HepG2 (cell line): Measurements from ENCODE around the gene SCYL1. TPM values are rescaled to one million over a fixed set of nuclear protein-coding genes. Genes with fewer than 3 reads are reported as not detected.

ENCODE experiments used
- ARHGAP35 ChIP-seq: sonication (generic); formaldehyde crosslinking; IDR thresholded peaks from 2 replicates; pipeline ENCODE4 v1.9.0; 2022; ENCODE audit warnings: mild to moderate bottlenecking, inconsistent platforms, moderate library complexity, missing genetic modification reagents, borderline replicate concordance
- NBN ChIP-seq: fragments of 450-650 bp; conservative IDR thresholded peaks from 2 replicates; pipeline ENCODE4 v1.6.1; 2017
- NFIB ChIP-seq: sonication (generic); formaldehyde crosslinking; IDR thresholded peaks from 2 replicates; pipeline ENCODE4 v1.9.0; 2021; ENCODE audit warnings: missing genetic modification reagents, mild to moderate bottlenecking, borderline replicate concordance
- NKX3-1 ChIP-seq: sonication (generic); formaldehyde crosslinking; IDR thresholded peaks from 2 replicates; pipeline ENCODE4 v1.5.0; 2020; ENCODE audit warnings: missing genetic modification reagents
- RERE ChIP-seq: IDR thresholded peaks from 2 replicates; pipeline ENCODE4 v1.6.1; 2016; ENCODE audit warnings: low read depth, missing genetic modification reagents, missing compliant biosample characterization
- SRF ChIP-seq: IDR thresholded peaks from 2 replicates; pipeline ENCODE4 v1.6.1; 2011; ENCODE audit warnings: mild to moderate bottlenecking, low read depth, low read length, moderate library complexity
- TBX3 ChIP-seq: fragments of 450-650 bp; IDR thresholded peaks from 2 replicates; pipeline ENCODE4 v1.6.1; 2017; ENCODE audit warnings: antibody characterized with exemption, mild to moderate bottlenecking, inconsistent platforms, borderline replicate concordance
- ZBTB4 ChIP-seq: sonication (generic); formaldehyde crosslinking; IDR thresholded peaks from 2 replicates; pipeline ENCODE4 v1.4.0; 2020; ENCODE audit warnings: missing genetic modification reagents, mild to moderate bottlenecking, borderline replicate concordance
- ZC3H4 ChIP-seq: sonication (generic); formaldehyde crosslinking; IDR thresholded peaks from 2 replicates; pipeline ENCODE4 v1.4.0; 2020; ENCODE audit warnings: missing genetic modification reagents, borderline replicate concordance
- ZNF333 ChIP-seq: sonication (generic); formaldehyde crosslinking; IDR thresholded peaks from 2 replicates; pipeline ENCODE4 v1.4.0; 2020; ENCODE audit warnings: mild to moderate bottlenecking, missing genetic modification reagents, borderline replicate concordance
- ZNF790 ChIP-seq: sonication (generic); formaldehyde crosslinking; IDR thresholded peaks from 2 replicates; pipeline ENCODE4 v1.8.0; 2022; ENCODE audit warnings: missing genetic modification reagents, mild to moderate bottlenecking, borderline replicate concordance
- ZNF839 ChIP-seq: sonication (generic); formaldehyde crosslinking; IDR thresholded peaks from 2 replicates; pipeline ENCODE4 v1.4.0; 2020; ENCODE audit warnings: missing genetic modification reagents, mild to moderate bottlenecking, borderline replicate concordance
- polyA plus RNA-seq, 8 experiments: library from polyadenylated mRNA; depleted of rRNA in 3 of 8; stranded (reverse) in 7 of 8; unstranded in 1 of 8; fragments of >200 nt; fragmentation: Illumina TruSeq in 4 of 8; extraction: Trizol in 4 of 8; gene quantifications; 2 replicates each; pipeline versions ENCODE4 v1.2.1 to v1.2.3, GENCODE V29; 2011 to 2016; ENCODE audit warnings: low read depth in 4 of 8, missing spikeins in 1 of 8, mixed read lengths in 1 of 8; ENCODE audit not compliant: insufficient read depth in 1 of 8
- total RNA-seq, 5 experiments: library from RNA; depleted of rRNA; stranded (reverse); fragments of >200 nt; fragmentation: Illumina TruSeq; extraction: Trizol; gene quantifications; 2 replicates each; pipeline ENCODE4 v1.2.3, GENCODE V29; 2016; ENCODE audit warnings: low read depth in 1 of 5
- TF ChIP-seq, protein P1 (sequence below): sonication (generic); formaldehyde crosslinking; IDR thresholded peaks from 2 replicates; pipeline ENCODE4 v1.9.0; 2021; ENCODE audit warnings: missing genetic modification reagents, mild to moderate bottlenecking, borderline replicate concordance
- TF ChIP-seq, protein P2 (sequence below): sonication (generic); formaldehyde crosslinking; IDR thresholded peaks from 2 replicates; pipeline ENCODE4 v1.4.0; 2020; ENCODE audit warnings: mild to moderate bottlenecking, missing genetic modification reagents

SCYL1 gene
- total and polyA plus RNA-seq, 2 of the 13 experiments (the other 11 are each of a cell fraction or from before 2014, with no cell fraction given): 65.9 to 103 TPM

GRCh38 chr11:65477149-65477965 lies 47.5 kb upstream of the SCYL1 start (continued):
- peak; percentile 69 for TF ChIP-seq ZBTB4 (CRISPR knock-in tag)
- TF ChIP-seq ZNF790 (CRISPR knock-in tag): peak; percentile 73; the same call in 1 of the 2 replicates
- TF ChIP-seq, protein P1, sequence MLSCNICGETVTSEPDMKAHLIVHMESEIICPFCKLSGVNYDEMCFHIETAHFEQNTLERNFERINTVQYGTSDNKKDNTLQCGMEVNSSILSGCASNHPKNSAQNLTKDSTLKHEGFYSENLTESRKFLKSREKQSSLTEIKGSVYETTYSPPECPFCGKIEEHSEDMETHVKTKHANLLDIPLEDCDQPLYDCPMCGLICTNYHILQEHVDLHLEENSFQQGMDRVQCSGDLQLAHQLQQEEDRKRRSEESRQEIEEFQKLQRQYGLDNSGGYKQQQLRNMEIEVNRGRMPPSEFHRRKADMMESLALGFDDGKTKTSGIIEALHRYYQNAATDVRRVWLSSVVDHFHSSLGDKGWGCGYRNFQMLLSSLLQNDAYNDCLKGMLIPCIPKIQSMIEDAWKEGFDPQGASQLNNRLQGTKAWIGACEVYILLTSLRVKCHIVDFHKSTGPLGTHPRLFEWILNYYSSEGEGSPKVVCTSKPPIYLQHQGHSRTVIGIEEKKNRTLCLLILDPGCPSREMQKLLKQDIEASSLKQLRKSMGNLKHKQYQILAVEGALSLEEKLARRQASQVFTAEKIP: no peak
- TF ChIP-seq NFIB (CRISPR knock-in tag): no peak
- TF ChIP-seq NBN: no peak
- TF ChIP-seq ZC3H4 (CRISPR knock-in tag): no peak; the same call in 1 of the 2 replicates
- TF ChIP-seq, protein P2, sequence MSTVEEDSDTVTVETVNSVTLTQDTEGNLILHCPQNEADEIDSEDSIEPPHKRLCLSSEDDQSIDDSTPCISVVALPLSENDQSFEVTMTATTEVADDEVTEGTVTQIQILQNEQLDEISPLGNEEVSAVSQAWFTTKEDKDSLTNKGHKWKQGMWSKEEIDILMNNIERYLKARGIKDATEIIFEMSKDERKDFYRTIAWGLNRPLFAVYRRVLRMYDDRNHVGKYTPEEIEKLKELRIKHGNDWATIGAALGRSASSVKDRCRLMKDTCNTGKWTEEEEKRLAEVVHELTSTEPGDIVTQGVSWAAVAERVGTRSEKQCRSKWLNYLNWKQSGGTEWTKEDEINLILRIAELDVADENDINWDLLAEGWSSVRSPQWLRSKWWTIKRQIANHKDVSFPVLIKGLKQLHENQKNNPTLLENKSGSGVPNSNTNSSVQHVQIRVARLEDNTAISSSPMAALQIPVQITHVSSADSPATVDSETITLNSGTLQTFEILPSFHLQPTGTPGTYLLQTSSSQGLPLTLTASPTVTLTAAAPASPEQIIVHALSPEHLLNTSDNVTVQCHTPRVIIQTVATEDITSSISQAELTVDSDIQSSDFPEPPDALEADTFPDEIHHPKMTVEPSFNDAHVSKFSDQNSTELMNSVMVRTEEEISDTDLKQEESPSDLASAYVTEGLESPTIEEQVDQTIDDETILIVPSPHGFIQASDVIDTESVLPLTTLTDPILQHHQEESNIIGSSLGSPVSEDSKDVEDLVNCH: no peak; the same call in 1 of the 2 replicates
- TF ChIP-seq ARHGAP35 (CRISPR knock-in tag): peak; percentile 83; the same call in 1 of the 2 replicates
- TF ChIP-seq ZNF839 (CRISPR knock-in tag): peak; percentile 73
- TF ChIP-seq RERE (CRISPR knock-in tag): no peak
- TF ChIP-seq SRF: no peak
- TF ChIP-seq ZNF333 (CRISPR knock-in tag): 0 out of 2 replicates have a peak, but pooled peaks have one; percentile 20
- no peak for TF ChIP-seq TBX3
- no peak for TF ChIP-seq NKX3-1 (CRISPR knock-in tag)
